Skeletal muscle tissue (tissue), 4 donors: Measurements from ENCODE around the gene CDH23. TPM values are rescaled to one million over a fixed set of nuclear protein-coding genes. Genes with fewer than 3 reads are reported as not detected.

Experiments used
- H3K27ac ChIP-seq: one replicate; pipeline ENCODE4 v1.7.0; 2013; ENCODE audit warnings: mild to moderate bottlenecking, low read depth, low read length, inconsistent platforms
- H3K27me3 ChIP-seq, 3 donors: one replicate each; pipeline ENCODE4 v1.7.0; 2013; ENCODE audit warnings: low read length in 3 of 3; ENCODE audit not compliant: control insufficient read depth in 3 of 3, insufficient read depth in 3 of 3
- H3K36me3 ChIP-seq, 3 donors: one replicate each; pipeline ENCODE4 v1.7.0; 2013; ENCODE audit warnings: low read length in 3 of 3; ENCODE audit not compliant: control insufficient read depth in 3 of 3, insufficient read depth in 3 of 3
- H3K4me1 ChIP-seq, 3 donors: one replicate each; pipeline ENCODE4 v1.7.0; 2013; ENCODE audit warnings: low read length in 3 of 3, mild to moderate bottlenecking in 3 of 3; ENCODE audit not compliant: control insufficient read depth in 3 of 3, insufficient read depth in 3 of 3
- H3K4me3 ChIP-seq, 3 donors: one replicate each; pipeline ENCODE4 v1.7.0; 2013; ENCODE audit warnings: low read length in 3 of 3
- H3K9ac ChIP-seq, 3 donors: one replicate each; pipeline ENCODE4 v1.7.0; 2013; ENCODE audit warnings: low read length in 3 of 3, mild to moderate bottlenecking in 3 of 3, moderate library complexity in 2 of 3, low read depth in 1 of 3
- H3K9me3 ChIP-seq, 3 donors: one replicate each; pipeline ENCODE4 v1.7.0; 2013; ENCODE audit warnings: low read length in 3 of 3; ENCODE audit not compliant: control insufficient read depth in 3 of 3
- total RNA-seq: library from RNA; depleted of rRNA; stranded (reverse); fragments of >200 nt; gene quantifications from one replicate; pipeline ENCODE4 v1.2.3, GENCODE V29; 2014
- donor health status: Osteomylitis.

The CDH23 gene
- total RNA-seq, 1 donor from 2014 or later, result 3.7 TPM

GRCh38 chr10:71435571-71436267, 39.0 kb downstream of the CDH23 start:
- no peaks in the 10 kb centered on the region for H3K36me3 ChIP-seq
- H3K9me3 ChIP-seq, result no peaks in the 10 kb centered on the region
- peaks cover 0 to 16% (median 13%) of the 10 kb centered on the region in 3 donors for H3K4me1 ChIP-seq
- H3K27me3 ChIP-seq, result peaks cover 0 to 6% (median 3%) of the 10 kb centered on the region in 3 donors
- no peak overlapping the region for H3K9ac ChIP-seq
- no peak overlapping the region for H3K27ac ChIP-seq
- no peak overlapping the region for H3K4me3 ChIP-seq

GRCh38 chr10:71436268-71437125, 39.8 kb downstream of the CDH23 start:
- no peaks in the 10 kb centered on the region for H3K36me3 ChIP-seq
- H3K9ac ChIP-seq, result no peak overlapping the region
- H3K4me3 ChIP-seq, result no peak overlapping the region
- no peak overlapping the region for H3K27ac ChIP-seq
- H3K4me1 ChIP-seq, result peaks cover 0 to 16% (median 13%) of the 10 kb centered on the region in 3 donors
- peaks cover 0 to 6% (median 3%) of the 10 kb centered on the region in 3 donors for H3K27me3 ChIP-seq
- H3K9me3 ChIP-seq, result no peaks in the 10 kb centered on the region

DNA sequence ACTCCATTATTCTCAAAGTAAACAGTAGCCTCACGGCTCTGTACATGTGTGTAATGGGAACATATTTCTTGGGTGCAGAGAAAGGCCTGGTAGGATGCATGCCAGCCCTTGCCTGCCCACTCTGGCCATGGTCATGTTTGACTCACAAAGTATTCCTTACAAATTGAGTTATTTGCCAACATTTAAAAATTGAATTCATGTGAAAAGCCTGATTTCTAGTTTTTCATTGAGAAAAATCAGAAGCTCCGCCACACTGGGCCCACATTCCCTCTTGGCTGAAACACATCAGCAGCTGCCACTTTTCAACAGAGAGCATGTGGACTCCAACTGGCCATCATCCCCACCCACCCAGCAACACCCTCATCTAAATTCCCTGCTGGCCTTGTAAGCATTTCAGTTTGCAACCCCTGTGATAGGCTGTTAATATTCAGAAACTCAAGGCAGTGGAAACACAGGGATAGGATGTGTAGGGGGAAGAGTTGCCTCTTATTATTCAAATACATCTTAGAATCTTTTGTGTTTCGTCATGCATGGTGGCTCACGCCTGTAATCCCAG, 40.9 kb downstream of the CDH23 start:
- Histone ChIP-seq H3K27me3 (peaks cover 0 to 3% (median 0%) of the 10 kb centered on the region in 3 donors), H3K9ac (no peak overlapping the region), H3K4me1 (peaks cover 0 to 16% (median 11%) of the 10 kb centered on the region in 3 donors), H3K27ac (no peak overlapping the region), H3K36me3 (no peaks in the 10 kb centered on the region), H3K9me3 (no peaks in the 10 kb centered on the region), H3K4me3 (no peak overlapping the region)

- no peak overlapping the region for H3K27ac ChIP-seq
- H3K4me3 ChIP-seq, result no peak overlapping the region
- H3K27me3 ChIP-seq, result peaks cover 0 to 3% (median 0%) of the 10 kb centered on the region in 3 donors
- no peaks in the 10 kb centered on the region for H3K9me3 ChIP-seq
- no peak overlapping the region for H3K9ac ChIP-seq
- H3K36me3 ChIP-seq, result no peaks in the 10 kb centered on the region
- H3K4me1 ChIP-seq, result peaks cover 0 to 16% (median 11%) of the 10 kb centered on the region in 3 donors
Measured at GRCh38 chr10:71438761-71439160, 42.0 kb downstream of the CDH23 start.

- no peak overlapping the region for H3K9ac ChIP-seq
- peaks cover 0 to 3% (median 0%) of the 10 kb centered on the region in 3 donors for H3K27me3 ChIP-seq
- H3K4me1 ChIP-seq, result peaks cover 0 to 13% (median 11%) of the 10 kb centered on the region in 3 donors
- H3K27ac ChIP-seq, result no peak overlapping the region
- no peaks in the 10 kb centered on the region for H3K36me3 ChIP-seq
- H3K4me3 ChIP-seq, result no peak overlapping the region
- no peaks in the 10 kb centered on the region for H3K9me3 ChIP-seq
Measured at GRCh38 chr10:71439670-71440425, 43.1 kb downstream of the CDH23 start.

DNA sequence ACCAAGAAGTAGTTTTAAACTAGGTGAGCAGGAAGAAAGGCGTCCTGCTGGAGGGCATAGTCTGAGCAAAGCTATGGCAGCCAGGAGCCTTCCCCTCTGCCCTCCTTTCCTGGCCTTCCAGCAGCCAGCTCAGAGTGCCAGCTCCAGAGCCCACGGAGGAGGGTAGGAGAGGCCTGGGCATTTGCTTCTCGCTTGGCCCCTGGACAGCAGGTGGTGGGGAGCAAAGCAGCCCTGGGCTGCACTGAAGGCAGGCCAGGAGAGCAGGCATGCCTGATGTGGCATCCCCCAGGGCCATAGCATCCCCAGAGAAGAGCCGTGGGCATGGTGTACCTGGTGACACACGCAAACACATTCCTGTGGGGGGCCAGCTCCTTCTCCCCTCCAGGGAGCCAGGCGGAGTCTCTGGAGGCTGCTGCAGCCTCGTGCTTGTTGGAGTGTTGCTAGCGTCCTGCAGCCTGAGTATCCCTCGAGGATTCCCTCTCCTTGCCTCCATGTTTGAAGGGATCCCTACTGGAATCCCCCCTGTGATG, 43.9 kb downstream of the CDH23 start:
- Histone ChIP-seq H3K36me3 (no peaks in the 10 kb centered on the region), H3K27ac (no peak overlapping the region), H3K4me1 (peaks cover 0 to 7% (median 5%) of the 10 kb centered on the region in 3 donors), H3K27me3 (peaks cover 0 to 3% (median 0%) of the 10 kb centered on the region in 3 donors), H3K4me3 (no peak overlapping the region), H3K9me3 (no peaks in the 10 kb centered on the region), H3K9ac (no peak overlapping the region)

DNA sequence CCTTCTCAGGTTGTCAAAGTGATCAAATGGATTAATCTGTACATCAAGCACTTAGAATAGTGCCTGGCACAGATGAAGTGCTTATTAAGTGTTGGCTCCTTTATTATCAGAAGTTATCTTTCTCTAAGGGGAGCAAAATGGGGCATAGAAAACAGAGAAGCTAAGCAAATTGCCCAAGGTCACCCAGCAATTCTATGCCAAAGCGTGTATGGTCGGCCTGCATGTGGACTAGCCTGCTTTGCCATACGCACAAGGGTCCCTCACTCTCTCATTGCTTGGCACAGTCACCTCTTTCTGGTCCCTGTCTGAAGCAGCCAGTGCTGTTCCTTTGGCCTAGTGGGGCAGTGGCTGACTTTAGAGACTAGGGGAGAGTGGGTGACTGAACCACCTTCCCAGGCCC, 45.3 kb downstream of the CDH23 start:
- peaks cover 0 to 9% (median 0%) of the 10 kb centered on the region in 3 donors for H3K27me3 ChIP-seq
- no peaks in the 10 kb centered on the region for H3K4me1 ChIP-seq
- no peak overlapping the region for H3K9ac ChIP-seq
- H3K27ac ChIP-seq, result no peak overlapping the region
- no peaks in the 10 kb centered on the region for H3K9me3 ChIP-seq
- no peak overlapping the region for H3K4me3 ChIP-seq
- no peaks in the 10 kb centered on the region for H3K36me3 ChIP-seq

- H3K36me3 ChIP-seq, result no peaks in the 10 kb centered on the region
- H3K27ac ChIP-seq, result no peak overlapping the region
- peaks cover 0 to 9% (median 0%) of the 10 kb centered on the region in 3 donors for H3K27me3 ChIP-seq
- H3K4me3 ChIP-seq, result no peak overlapping the region
- H3K4me1 ChIP-seq, result no peaks in the 10 kb centered on the region
- H3K9ac ChIP-seq, result no peak overlapping the region
- no peaks in the 10 kb centered on the region for H3K9me3 ChIP-seq
Measured at GRCh38 chr10:71442859-71443570, 46.3 kb downstream of the CDH23 start.

GRCh38 chr10:71443676-71444075, 47.0 kb downstream of the CDH23 start:
- Histone ChIP-seq H3K4me1 (no peaks in the 10 kb centered on the region), H3K27me3 (peaks cover 0 to 9% (median 0%) of the 10 kb centered on the region in 3 donors), H3K4me3 (no peak overlapping the region), H3K9me3 (no peaks in the 10 kb centered on the region), H3K27ac (no peak overlapping the region), H3K9ac (no peak overlapping the region), H3K36me3 (no peaks in the 10 kb centered on the region)
